HepG2 (cell line): Measurements from ENCODE around the gene PMS1. TPM values are rescaled to one million over a fixed set of nuclear protein-coding genes. Genes with fewer than 3 reads are reported as not detected.

Experiments used
- ATAC-seq: fragments of 200-7000 bp; cut with Tn5 transposase; 3 replicates; pipeline ENCODE4 v1.9.1; 2020; ENCODE audit warnings: mild to moderate bottlenecking, moderate library complexity
- BruUV-seq: library from RNA; stranded (reverse); fragments of 400-500 nt; replicated peaks from 2 replicates; lab custom pipeline; 2021; lab: Mats Ljungman, UMichigan
- CTCF ChIA-PET: fragments of 300-600 bp; formaldehyde crosslinking; extraction: SDS; loops from one replicate; lab custom pipeline; 2021; ENCODE audit warnings: low total read pairs, inconsistent platforms, low intra/inter-chr PET ratio; lab: Yijun Ruan, JAX
- POLR2A ChIA-PET: fragments of 350-600 bp; sonication (Branson Sonifier 250); formaldehyde crosslinking; loops from one replicate; lab custom pipeline; 2020; ENCODE audit warnings: antibody characterized with exemption, inconsistent platforms; lab: Yijun Ruan, JAX
- DNase-seq: peaks from one replicate; pipeline ENCODE4 v3.0.0-alpha.2; 2015; ENCODE audit warnings: low spot score
- FAIRE-seq: peaks from 3 replicates; lab custom pipeline; 2011; peaks lifted over from hg19 to GRCh38; lab: Jason Lieb, UNC
- H2AFZ ChIP-seq: one replicate; pipeline ENCODE4 v1.6.1; 2011; ENCODE audit warnings: low read length, inconsistent platforms
- H3K27ac ChIP-seq: fragments of 300-600 bp; 3 replicates; pipeline ENCODE4 v1.8.0; 2011; ENCODE audit warnings: mixed run types, mild to moderate bottlenecking, mixed read lengths, low read length, inconsistent platforms; ENCODE audit not compliant: insufficient read depth; ENCODE audit errors: extremely low read length
- H3K27me3 ChIP-seq, 2 experiments: fragments of 200-600 bp in 1 of 2; 2 replicates in 1 of 2; 3 replicates in 1 of 2; pipeline versions ENCODE4 v1.6.0 to v1.8.0; 2011; ENCODE audit warnings: low read length in 2 of 2, mild to moderate bottlenecking in 2 of 2, moderate library complexity in 2 of 2, inconsistent platforms in 1 of 2; ENCODE audit not compliant: insufficient read depth in 2 of 2, control insufficient read depth in 1 of 2
- H3K36me3 ChIP-seq, 2 experiments: fragments of 200-600 bp in 1 of 2; replicated peaks in 1 of 2; 2 replicates in 1 of 2; 3 replicates in 1 of 2; pipeline versions ENCODE4 v1.5.1 to v1.8.0; 2011; ENCODE audit warnings: low read length in 2 of 2, inconsistent platforms in 1 of 2; ENCODE audit not compliant: insufficient read depth in 2 of 2, control insufficient read depth in 1 of 2
- H3K4me1 ChIP-seq: 2 replicates; pipeline ENCODE4 v1.5.1; 2012; ENCODE audit warnings: low read length, inconsistent platforms; ENCODE audit not compliant: insufficient read depth
- H3K4me2 ChIP-seq: 2 replicates; pipeline ENCODE4 v1.6.0; 2011; ENCODE audit warnings: low read depth, low read length, inconsistent platforms
- H3K4me3 ChIP-seq, 3 experiments: fragments of 200-600 bp in 1 of 3; sonication (generic), shearing (Covaris generic) in 1 of 3; replicated peaks in 1 of 3; 2 replicates each; pipeline ENCODE4 v1.5.1; 2011 to 2016; ENCODE audit warnings: low read length in 3 of 3, inconsistent platforms in 2 of 3, low read depth in 2 of 3, mild to moderate bottlenecking in 2 of 3, control low read depth in 1 of 3, mixed read lengths in 1 of 3; ENCODE audit not compliant: insufficient read depth in 1 of 3
- H3K79me2 ChIP-seq: one replicate; pipeline ENCODE4 v1.6.1; 2011; ENCODE audit warnings: low read length, inconsistent platforms; ENCODE audit not compliant: insufficient read depth
- H3K9ac ChIP-seq: 2 replicates; pipeline ENCODE4 v1.6.0; 2011; ENCODE audit warnings: mild to moderate bottlenecking, low read depth, low read length, inconsistent platforms; ENCODE audit not compliant: insufficient read depth
- H3K9me3 ChIP-seq: 2 replicates; pipeline ENCODE4 v1.5.1; 2012; ENCODE audit warnings: mild to moderate bottlenecking, low read length
- H4K20me1 ChIP-seq: 2 replicates; pipeline ENCODE4 v1.6.0; 2011; ENCODE audit warnings: inconsistent platforms, mild to moderate bottlenecking, low read length, moderate library complexity; ENCODE audit not compliant: insufficient read depth
- AHDC1 ChIP-seq: sonication (generic); formaldehyde crosslinking; IDR thresholded peaks from 2 replicates; pipeline ENCODE4 v1.5.1; 2020; ENCODE audit warnings: mild to moderate bottlenecking, missing genetic modification reagents, borderline replicate concordance
- ATM ChIP-seq: fragments of 450-650 bp; IDR thresholded peaks from 2 replicates; pipeline ENCODE4 v1.7.1; 2017; ENCODE audit warnings: mild to moderate bottlenecking, borderline replicate concordance
- DNMT1 ChIP-seq: sonication (generic); formaldehyde crosslinking; IDR thresholded peaks from 2 replicates; pipeline ENCODE4 v1.5.1; 2020; ENCODE audit warnings: mild to moderate bottlenecking, missing genetic modification reagents
- GMEB1 ChIP-seq: sonication (generic); formaldehyde crosslinking; IDR thresholded peaks from 2 replicates; pipeline ENCODE4 v1.5.1; 2020; ENCODE audit warnings: missing genetic modification reagents, mild to moderate bottlenecking, borderline replicate concordance
- JUN ChIP-seq: sonication (generic); formaldehyde crosslinking; IDR thresholded peaks from 2 replicates; pipeline ENCODE4 v1.4.0; 2020; ENCODE audit warnings: mild to moderate bottlenecking, missing genetic modification reagents
- RARG ChIP-seq: sonication (generic); formaldehyde crosslinking; IDR thresholded peaks from 2 replicates; pipeline ENCODE4 v1.4.0; 2020; ENCODE audit warnings: low read depth, mild to moderate bottlenecking, missing genetic modification reagents
- ZFX ChIP-seq: sonication (generic); formaldehyde crosslinking; IDR thresholded peaks from 2 replicates; pipeline ENCODE4 v1.4.0; 2020; ENCODE audit warnings: mild to moderate bottlenecking, low read depth, missing genetic modification reagents, moderate library complexity
- ZNF557 ChIP-seq: sonication (generic); formaldehyde crosslinking; IDR thresholded peaks from 2 replicates; pipeline ENCODE4 v1.4.0; 2020; ENCODE audit warnings: missing genetic modification reagents
- ZSCAN25 ChIP-seq: sonication (generic); formaldehyde crosslinking; IDR thresholded peaks from 2 replicates; pipeline ENCODE4 v1.8.0; 2022; ENCODE audit warnings: mild to moderate bottlenecking, missing genetic modification reagents
- WGBS: methylation state at CpG from one replicate; pipeline ENCODE4 v1.1.6; 2017; ENCODE audit warnings: low lambda C conversion rate; 5-methylcytosine and 5-hydroxymethylcytosine counted together
- in situ Hi-C: cut with HindIII; loops from 2 replicates; pipeline ENCODE4 v1.10.0; 2017; ENCODE audit warnings: low pct_unique_long_range_greater_than_20kb; ENCODE audit not compliant: extremely low pct_ligation_motif_present
- intact Hi-C: fragments of 100-400 bp; cut with micrococcal nuclease; formaldehyde crosslinking; loops from one replicate; pipeline ENCODE4 v1.10.0; 2022; ENCODE audit not compliant: unreplicated experiment
- polyA plus RNA-seq, 8 experiments: library from polyadenylated mRNA; depleted of rRNA in 3 of 8; stranded (reverse) in 7 of 8; unstranded in 1 of 8; fragments of >200 nt; fragmentation: Illumina TruSeq in 4 of 8; extraction: Trizol in 4 of 8; gene quantifications; 2 replicates each; pipeline versions ENCODE4 v1.2.1 to v1.2.3, GENCODE V29; 2011 to 2016; ENCODE audit warnings: low read depth in 4 of 8, missing spikeins in 1 of 8, mixed read lengths in 1 of 8; ENCODE audit not compliant: insufficient read depth in 1 of 8
- total RNA-seq, 5 experiments: library from RNA; depleted of rRNA; stranded (reverse); fragments of >200 nt; fragmentation: Illumina TruSeq; extraction: Trizol; gene quantifications; 2 replicates each; pipeline ENCODE4 v1.2.3, GENCODE V29; 2016; ENCODE audit warnings: low read depth in 1 of 5
- TF ChIP-seq, protein P1 (sequence below): sonication (generic); formaldehyde crosslinking; IDR thresholded peaks from 2 replicates; pipeline ENCODE4 v1.8.0; 2023; ENCODE audit warnings: mild to moderate bottlenecking, missing genetic modification reagents
- TF ChIP-seq, protein P2 (sequence below): sonication (generic); formaldehyde crosslinking; IDR thresholded peaks from 2 replicates; pipeline ENCODE4 v1.5.0; 2020; ENCODE audit warnings: mild to moderate bottlenecking, missing genetic modification reagents

The PMS1 gene
- total and polyA plus RNA-seq, 2 of the 13 experiments (the other 11 are each of a cell fraction or from before 2014, with no cell fraction given) = 14.6 to 39.9 TPM

DNA sequence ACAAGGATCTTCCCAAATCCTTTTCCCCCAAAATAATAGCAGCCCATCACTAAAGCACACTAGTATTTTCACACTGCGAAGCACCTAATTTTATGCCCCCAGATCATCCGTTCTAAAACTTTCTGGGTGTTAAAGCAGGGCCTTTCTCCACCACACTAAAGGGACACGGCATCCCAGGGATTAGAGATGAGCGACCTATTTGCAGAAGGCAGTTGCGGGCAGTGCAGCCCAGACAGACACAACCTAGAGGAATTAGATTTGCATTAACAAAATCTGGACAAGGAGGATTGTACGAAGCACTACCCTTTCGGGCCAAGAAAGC, 22.1 kb upstream of the PMS1 start:
- Histone ChIP-seq H3K36me3 (peaks cover 0 to 10% of the 10 kb centered on the region in 2 experiments; a peak in 2 of 5 replicates), H3K9ac (peak overlapping the region; percentile 80), H4K20me1 (no peaks in the 10 kb centered on the region), H3K27ac (peak overlapping the region; percentile 82), H3K27me3 (no peaks in the 10 kb centered on the region), H2AFZ (peak overlapping the region; percentile 99), H3K4me3 (peak overlapping the region; percentile 59 to 86 (median 83)), H3K4me2 (peak overlapping the region; percentile 79), H3K9me3 (no peaks in the 10 kb centered on the region), H3K4me1 (peaks cover 20% of the 10 kb centered on the region), H3K79me2 (peaks cover 4% of the 10 kb centered on the region)
- ChIA-PET POLR2A (interaction anchor here (0.7 to 3.6 kb wide), 14 partner anchors 10 to 712 kb away, joined by 3 to 51 read pairs (median 4); partner anchors contain the start of genes ANKAR, HIBCH, ORMDL1 and PMS1), CTCF (interaction anchor here (1.6 to 2.2 kb wide), 3 partner anchors 11 to 101 kb away, joined by 8 to 11 read pairs (median 10); partner anchors contain the start of genes ANKAR and ASNSD1)
- BruUV-seq = TSS peak; percentile 71
- intact Hi-C loops (loop anchor here (1.0 to 10.0 kb wide), 4 partner anchors 65 to 553 kb away; partner anchors contain the start of genes ANKAR, HIBCH and WDR75), in situ Hi-C loops (loop anchor here (5.0 kb wide), 1 partner anchor 85 kb away; no protein-coding TSS in a partner anchor)
- ATAC-seq (no peak), DNase-seq (no peak), FAIRE-seq (no peak)
- WGBS = 2% methylated on average over 7 of the region's 7 CpGs
- no peak for TF ChIP-seq GMEB1 (CRISPR knock-in tag)
- TF ChIP-seq ZSCAN25 (CRISPR knock-in tag) = no peak
- TF ChIP-seq DNMT1 (CRISPR knock-in tag) = no peak
- no peak for TF ChIP-seq JUN (CRISPR knock-in tag)
- TF ChIP-seq, protein P1, sequence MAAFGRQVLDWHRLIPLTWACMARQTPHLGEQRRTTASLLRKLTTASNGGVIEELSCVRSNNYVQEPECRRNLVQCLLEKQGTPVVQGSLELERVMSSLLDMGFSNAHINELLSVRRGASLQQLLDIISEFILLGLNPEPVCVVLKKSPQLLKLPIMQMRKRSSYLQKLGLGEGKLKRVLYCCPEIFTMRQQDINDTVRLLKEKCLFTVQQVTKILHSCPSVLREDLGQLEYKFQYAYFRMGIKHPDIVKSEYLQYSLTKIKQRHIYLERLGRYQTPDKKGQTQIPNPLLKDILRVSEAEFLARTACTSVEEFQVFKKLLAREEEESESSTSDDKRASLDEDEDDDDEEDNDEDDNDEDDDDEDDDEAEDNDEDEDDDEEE (CRISPR knock-in tag) = no peak
- no peak for TF ChIP-seq ATM
- TF ChIP-seq ZFX (CRISPR knock-in tag) = no peak
- TF ChIP-seq, protein P2, sequence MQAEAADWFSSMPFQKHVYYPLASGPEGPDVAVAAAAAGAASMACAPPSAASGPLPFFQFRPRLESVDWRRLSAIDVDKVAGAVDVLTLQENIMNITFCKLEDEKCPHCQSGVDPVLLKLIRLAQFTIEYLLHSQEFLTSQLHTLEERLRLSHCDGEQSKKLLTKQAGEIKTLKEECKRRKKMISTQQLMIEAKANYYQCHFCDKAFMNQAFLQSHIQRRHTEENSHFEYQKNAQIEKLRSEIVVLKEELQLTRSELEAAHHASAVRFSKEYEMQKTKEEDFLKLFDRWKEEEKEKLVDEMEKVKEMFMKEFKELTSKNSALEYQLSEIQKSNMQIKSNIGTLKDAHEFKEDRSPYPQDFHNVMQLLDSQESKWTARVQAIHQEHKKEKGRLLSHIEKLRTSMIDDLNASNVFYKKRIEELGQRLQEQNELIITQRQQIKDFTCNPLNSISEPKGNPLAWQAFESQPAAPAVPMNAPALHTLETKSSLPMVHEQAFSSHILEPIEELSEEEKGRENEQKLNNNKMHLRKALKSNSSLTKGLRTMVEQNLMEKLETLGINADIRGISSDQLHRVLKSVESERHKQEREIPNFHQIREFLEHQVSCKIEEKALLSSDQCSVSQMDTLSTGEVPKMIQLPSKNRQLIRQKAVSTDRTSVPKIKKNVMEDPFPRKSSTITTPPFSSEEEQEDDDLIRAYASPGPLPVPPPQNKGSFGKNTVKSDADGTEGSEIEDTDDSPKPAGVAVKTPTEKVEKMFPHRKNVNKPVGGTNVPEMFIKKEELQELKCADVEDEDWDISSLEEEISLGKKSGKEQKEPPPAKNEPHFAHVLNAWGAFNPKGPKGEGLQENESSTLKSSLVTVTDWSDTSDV (CRISPR knock-in tag) = no peak
- TF ChIP-seq AHDC1 (CRISPR knock-in tag) = 0 out of 2 replicates have a peak, but pooled peaks have one; percentile 38
- TF ChIP-seq RARG (CRISPR knock-in tag) = no peak
- peak; percentile 34; the same call in 1 of the 2 replicates for TF ChIP-seq ZNF557 (CRISPR knock-in tag)
